RKO (cell line): Measurements from ENCODE around the gene TIMM44.
A peak's percentile ranks its signal among the peaks of the same experiment; 100 is the strongest.

ENCODE experiments used
- DNase-seq: peaks from one replicate; pipeline ENCODE4 v3.0.0-alpha.2; 2016; ENCODE audit warnings: low spot score

The TIMM44 gene, protein sequence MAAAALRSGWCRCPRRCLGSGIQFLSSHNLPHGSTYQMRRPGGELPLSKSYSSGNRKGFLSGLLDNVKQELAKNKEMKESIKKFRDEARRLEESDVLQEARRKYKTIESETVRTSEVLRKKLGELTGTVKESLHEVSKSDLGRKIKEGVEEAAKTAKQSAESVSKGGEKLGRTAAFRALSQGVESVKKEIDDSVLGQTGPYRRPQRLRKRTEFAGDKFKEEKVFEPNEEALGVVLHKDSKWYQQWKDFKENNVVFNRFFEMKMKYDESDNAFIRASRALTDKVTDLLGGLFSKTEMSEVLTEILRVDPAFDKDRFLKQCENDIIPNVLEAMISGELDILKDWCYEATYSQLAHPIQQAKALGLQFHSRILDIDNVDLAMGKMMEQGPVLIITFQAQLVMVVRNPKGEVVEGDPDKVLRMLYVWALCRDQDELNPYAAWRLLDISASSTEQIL

DNA sequence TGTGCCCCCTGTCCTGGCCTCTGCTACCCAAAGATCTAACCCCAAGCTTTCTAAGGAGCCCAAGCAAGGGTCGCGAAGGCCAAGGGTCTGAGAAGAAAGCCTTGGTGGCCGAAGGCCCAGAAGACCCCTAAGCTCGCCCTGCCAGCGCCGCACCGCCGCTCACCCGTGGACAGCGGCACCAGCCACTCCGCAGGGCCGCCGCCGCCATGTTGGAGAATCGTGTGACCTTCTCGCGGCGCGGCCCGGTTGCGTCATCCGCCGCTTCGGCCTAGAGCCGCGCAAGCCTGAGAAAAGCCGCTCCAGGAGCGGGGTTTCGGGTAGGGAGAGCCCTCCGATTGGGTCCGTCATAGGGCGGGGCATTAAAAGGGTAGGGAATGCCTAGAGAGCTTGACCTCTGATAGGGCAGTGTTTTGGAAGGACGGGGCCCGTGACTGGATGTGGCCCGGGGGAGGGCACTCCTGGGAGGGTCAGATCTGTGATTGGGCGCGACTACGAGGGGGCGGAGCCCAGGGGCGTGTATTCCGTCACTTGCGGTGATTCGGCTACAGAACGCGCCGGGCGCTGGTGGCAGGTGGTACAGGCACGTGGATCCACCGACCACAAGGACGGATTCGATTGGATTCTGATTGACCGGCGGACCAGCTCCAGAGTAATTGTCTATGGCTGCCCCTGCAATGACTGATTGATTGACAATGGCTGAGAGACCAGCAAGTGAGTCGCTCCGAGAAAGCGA is at the start of gene TIMM44:
Gene TIMM44 (minus strand): TSS at position 223 of the 733 bp plus-strand sequence. CDS start 15 bp downstream, at position 208.
- peak; percentile 99 for DNase-seq

DNA sequence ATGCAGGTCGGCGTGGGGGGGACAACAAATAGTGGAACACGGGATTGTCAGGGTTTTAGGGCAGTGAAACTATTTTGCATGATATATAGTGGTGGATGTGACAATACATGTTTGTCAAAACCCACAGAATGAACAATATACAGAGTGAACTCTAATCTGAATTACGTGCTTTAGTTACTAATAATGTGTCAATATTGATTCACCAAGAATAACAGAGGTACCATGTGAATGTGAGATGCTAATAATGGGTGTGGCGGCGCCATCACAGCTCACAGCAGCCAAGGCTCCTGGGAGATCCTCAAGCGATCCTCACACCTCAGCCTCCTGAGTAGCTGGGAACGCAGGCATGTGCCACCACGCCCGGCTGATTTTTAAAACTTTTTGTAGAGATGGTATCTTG is 49.1 kb upstream of the TIMM44 start:
- DNase-seq = no peak

- DNase-seq = no peak
Observed at GRCh38 chr19:7989071-7989575, 45.7 kb upstream of the TIMM44 start.

DNA sequence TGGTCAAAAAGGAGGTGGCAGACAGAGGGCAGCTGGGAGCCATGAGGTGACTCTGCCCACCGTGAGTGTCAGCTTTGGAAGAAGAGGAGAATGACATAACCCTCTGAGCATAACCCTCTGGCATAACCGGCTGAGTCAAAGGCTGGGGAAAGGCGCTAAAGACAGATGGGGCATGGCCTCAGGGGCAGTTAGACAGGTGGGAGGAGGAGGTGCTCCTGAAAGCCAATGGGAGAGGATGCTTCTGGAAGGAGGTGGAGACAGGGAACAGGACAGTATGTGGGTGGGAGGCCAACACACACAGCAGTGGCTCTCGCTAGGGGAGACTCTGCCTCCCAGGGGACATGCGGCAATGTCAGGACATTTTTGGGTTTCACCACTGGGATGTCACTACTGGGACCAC is 44.8 kb upstream of the TIMM44 start:
- DNase-seq = no peak

DNA sequence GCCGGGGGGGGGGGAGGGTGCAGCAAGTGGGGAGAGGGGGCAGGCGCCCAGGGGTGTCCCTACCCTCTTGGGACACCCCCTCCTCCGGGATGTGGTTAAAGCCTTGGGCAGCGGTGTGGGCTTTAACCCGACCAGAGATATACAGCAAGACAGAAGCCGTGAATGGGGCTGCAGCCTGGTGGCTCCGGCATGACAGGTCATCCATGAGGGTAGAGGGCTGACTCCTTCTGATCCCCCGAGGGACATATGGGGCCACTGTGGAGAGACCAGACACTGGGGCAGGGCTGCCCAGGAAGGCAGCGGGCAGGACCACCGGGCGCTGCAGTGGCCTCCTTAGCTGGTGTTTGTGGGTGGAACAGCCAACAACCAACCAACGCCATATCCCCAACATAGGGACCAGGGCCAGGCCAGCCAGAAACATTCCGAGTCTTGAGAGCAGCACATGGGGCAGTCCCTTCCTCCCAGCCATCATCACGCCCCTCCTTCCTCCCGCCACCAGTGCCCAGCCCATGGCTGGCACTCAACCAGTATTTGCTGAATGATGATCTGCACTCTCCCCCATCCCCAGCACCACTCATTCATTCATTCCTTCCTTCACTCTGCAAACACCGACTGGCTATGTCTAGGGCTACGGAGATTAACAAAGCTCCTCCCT is 43.8 kb upstream of the TIMM44 start:
- no peak for DNase-seq

- no peak for DNase-seq
Observed at GRCh38 chr19:7986321-7987113, 43.1 kb upstream of the TIMM44 start.

DNA sequence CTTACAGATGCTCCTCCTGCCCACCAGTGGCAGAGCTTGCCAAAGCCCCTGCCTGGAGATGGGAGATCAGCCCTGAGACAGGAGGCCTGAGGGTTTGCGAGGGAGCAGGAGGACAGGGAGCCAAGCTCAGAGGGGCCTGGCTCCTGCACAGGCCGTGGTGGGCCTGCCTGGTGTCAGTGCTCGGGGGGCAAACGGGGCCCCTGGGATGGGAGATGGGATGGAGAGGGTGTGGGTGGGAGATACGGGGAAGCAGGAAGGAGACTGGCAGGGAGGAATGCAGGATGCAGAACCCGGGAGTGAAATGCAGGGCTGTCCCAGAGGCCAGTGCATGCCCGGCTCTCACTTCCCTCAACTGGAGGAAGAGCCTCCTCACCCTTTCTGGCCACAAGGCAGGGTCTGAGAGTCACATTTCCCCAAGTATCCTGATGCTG is 42.0 kb upstream of the TIMM44 start:
- no peak for DNase-seq

DNA sequence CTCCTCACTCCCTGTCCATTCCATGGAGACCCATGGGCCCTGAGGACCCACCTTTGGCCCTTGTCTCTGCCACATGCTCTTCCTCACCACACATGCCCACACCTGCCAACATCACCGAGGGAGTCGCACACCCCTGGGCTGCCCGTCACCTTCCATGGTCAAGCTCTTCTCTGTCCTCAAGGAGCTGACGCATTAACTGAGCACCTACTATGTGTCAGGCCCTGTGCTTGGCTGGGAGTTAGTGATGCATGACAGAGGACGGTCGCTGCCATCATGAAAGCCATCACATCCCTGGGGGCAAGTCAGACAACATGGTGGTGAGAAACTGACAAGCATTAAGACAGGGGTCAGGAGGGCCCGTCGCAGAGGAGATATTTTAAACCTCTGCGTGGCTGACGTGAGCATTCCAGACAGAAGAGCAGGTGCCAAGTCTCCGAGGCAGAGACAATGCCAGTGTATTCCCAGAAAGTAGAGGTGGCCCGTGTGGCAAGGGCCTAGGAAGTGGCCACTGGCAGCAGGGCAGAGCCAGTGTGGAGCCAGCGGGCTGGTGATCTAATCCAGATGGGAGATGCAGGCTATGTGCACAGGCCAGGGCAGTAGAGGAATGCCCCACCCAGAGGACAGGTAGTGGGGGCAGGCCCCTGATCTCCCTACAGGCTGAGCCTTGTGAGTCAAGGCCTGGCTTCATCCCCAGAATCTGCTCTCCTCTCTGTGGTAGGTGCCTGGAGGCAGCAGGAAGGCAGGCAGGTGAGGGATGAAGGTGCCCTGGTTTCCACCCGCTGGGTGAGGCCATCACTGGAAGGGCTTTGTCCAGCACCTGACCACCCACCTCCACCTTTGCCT is 40.8 kb upstream of the TIMM44 start:
- DNase-seq = no peak

- no peak for DNase-seq
Observed at GRCh38 chr19:7983286-7983950, 40.0 kb upstream of the TIMM44 start.

DNA sequence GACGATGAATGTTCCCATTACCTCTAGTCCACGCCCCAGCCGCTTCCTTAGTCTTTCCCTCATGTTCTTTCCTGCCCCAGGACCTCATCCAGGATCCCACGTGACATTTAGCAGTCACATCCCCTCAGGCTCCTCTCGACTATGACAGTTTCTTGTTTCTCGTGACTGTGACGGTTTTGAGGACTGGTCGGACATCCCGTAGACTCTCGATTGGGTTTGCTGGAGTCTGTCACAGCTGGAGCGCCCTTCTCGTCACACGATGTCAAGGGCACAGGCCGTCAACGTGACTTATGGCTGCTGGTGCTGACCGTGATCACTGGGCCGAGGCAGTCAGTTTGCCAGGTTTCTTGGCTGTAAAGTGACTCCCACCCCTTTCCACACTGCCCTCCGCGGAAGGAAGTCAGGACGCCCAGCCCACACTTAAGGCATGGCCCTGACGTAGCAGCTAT is 39.2 kb upstream of the TIMM44 start:
- DNase-seq = no peak

DNA sequence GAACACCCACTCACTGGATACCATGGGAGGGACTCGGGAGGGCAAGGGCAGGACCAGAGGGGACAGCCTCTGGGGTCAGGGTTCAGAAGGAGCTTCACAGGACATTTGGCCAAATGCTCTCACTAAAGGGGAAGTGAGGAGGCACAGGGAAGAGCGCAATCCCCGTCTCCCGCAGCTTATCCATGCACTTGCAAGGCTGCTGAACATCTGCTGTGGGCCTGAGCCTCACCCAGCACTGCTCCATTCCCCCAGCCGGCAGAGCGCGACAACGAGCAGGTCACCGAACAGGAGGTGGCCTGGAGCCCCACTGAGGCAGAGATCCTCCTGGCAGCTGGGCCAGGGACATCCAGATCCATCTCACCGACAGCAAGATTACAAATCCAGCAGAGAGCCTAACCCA is 38.6 kb upstream of the TIMM44 start:
- DNase-seq = no peak

- no peak for DNase-seq
Observed at GRCh38 chr19:7981661-7982060, 38.2 kb upstream of the TIMM44 start.

DNA sequence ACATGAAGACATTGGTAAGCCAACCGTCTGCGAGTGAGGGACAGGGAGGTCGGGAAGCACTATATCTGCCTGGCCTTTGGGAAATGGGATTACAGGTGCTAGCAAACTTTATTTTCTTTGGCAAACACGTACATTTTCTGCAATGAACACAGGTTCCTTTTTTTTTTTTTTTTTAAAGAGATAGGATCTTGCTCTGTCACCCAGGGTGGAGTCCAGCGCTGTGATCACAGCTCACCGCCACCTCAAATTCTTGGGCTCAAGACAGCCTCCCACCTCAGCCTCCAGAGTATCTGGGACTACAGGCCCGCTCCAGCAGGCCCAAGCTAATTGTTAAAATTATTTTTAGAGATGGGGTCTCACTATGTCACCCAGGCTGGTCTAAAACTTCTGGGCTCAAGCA is 37.7 kb upstream of the TIMM44 start:
- DNase-seq = no peak

GRCh38 chr19:7980635-7981121 is 37.2 kb upstream of the TIMM44 start:
- no peak for DNase-seq

- no peak for DNase-seq
Observed at GRCh38 chr19:7980168-7980567, 36.7 kb upstream of the TIMM44 start.

- DNase-seq = no peak
Observed at GRCh38 chr19:7979559-7979958, 36.1 kb upstream of the TIMM44 start.

DNA sequence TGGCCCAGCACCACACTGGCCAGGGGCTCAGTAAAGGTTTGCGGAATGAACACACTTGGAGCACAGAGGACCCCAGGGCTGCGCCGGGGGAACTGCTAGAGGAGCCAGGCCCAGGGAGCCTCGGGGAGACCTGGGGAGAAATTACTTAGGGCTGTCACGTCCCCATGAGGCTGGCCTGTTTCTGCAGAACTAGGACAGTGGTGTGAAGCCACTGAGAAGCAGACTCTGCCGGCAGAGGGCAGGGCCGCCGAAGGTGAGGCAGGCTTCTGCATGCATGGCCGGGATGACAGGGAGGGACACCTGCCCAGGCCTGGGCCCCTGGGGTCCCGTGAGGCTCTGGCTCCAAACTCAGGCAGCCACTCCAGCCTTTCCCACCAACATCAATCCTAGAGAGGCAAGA is 35.5 kb upstream of the TIMM44 start:
- DNase-seq = no peak

- DNase-seq = no peak
Observed at GRCh38 chr19:7978179-7978825, 34.8 kb upstream of the TIMM44 start.

DNA sequence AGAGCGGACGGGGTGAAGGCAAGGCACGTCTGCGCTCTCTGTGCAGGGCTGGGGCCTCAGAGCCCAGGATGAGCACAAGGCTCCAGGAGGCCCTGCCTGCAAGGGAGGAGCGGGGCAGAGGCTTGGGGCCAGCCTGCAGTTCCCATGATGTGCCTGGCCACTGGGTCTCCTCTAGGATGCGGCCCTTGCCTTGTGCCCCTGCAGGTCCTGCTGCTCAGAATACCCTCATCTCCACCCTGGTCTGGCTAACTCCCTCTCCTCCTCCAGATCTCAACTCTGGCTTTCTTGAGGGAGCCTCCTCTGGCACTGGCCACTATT is 34.2 kb upstream of the TIMM44 start:
- no peak for DNase-seq
